ENCODE measurements around the gene SEBOX. TPM values are rescaled to one million over a fixed set of nuclear protein-coding genes. Genes with fewer than 3 reads are reported as not detected.

The SEBOX gene
- total RNA-seq, 1 experiment from 2014 or later, result not detected

GRCh38 chr17:28398280-28398981, 33.4 kb upstream of the SEBOX start:
- peaks cover 9% of the 10 kb centered on the region for H3K36me3 ChIP-seq
- H3K9me3 ChIP-seq (replicated peaks), result no peaks in the 10 kb centered on the region
- peaks cover 7% of the 10 kb centered on the region for H3K4me1 ChIP-seq
- peak in 1 of 2 experiments; percentile 40 for DNase-seq
- H3K27ac ChIP-seq, result 0 out of 2 replicates have a peak overlapping the region, but pooled peaks have one; percentile 10
- H3K27me3 ChIP-seq, result no peaks in the 10 kb centered on the region
- H3K4me3 ChIP-seq, result no peak overlapping the region

- peaks cover 7% of the 10 kb centered on the region for H3K4me1 ChIP-seq
- H3K4me3 ChIP-seq, result no peak overlapping the region
- H3K36me3 ChIP-seq, result peaks cover 11% of the 10 kb centered on the region
- H3K9me3 ChIP-seq (replicated peaks), result no peaks in the 10 kb centered on the region
- no peak for DNase-seq
- H3K27me3 ChIP-seq, result no peaks in the 10 kb centered on the region
- no peak overlapping the region for H3K27ac ChIP-seq
Observed at GRCh38 chr17:28397687-28398279, 32.8 kb upstream of the SEBOX start.

GRCh38 chr17:28397275-28397674, 32.3 kb upstream of the SEBOX start:
- no peak overlapping the region for H3K4me3 ChIP-seq
- no peak for DNase-seq
- no peak overlapping the region for H3K27ac ChIP-seq
- peaks cover 12% of the 10 kb centered on the region for H3K36me3 ChIP-seq
- H3K9me3 ChIP-seq (replicated peaks), result no peaks in the 10 kb centered on the region
- no peaks in the 10 kb centered on the region for H3K27me3 ChIP-seq
- H3K4me1 ChIP-seq, result peaks cover 7% of the 10 kb centered on the region

- H3K9me3 ChIP-seq (replicated peaks), result no peaks in the 10 kb centered on the region
- peaks cover 12% of the 10 kb centered on the region for H3K36me3 ChIP-seq
- H3K4me3 ChIP-seq, result no peak overlapping the region
- peaks cover 7% of the 10 kb centered on the region for H3K4me1 ChIP-seq
- H3K27ac ChIP-seq, result no peak overlapping the region
- no peaks in the 10 kb centered on the region for H3K27me3 ChIP-seq
- DNase-seq, result no peak
Observed at GRCh38 chr17:28396635-28397239, 31.7 kb upstream of the SEBOX start.

GRCh38 chr17:28395968-28396367, 31.0 kb upstream of the SEBOX start:
- H3K36me3 ChIP-seq, result peaks cover 17% of the 10 kb centered on the region
- no peak for DNase-seq
- peaks cover 7% of the 10 kb centered on the region for H3K4me1 ChIP-seq
- H3K4me3 ChIP-seq, result no peak overlapping the region
- H3K27ac ChIP-seq, result no peak overlapping the region
- no peaks in the 10 kb centered on the region for H3K27me3 ChIP-seq
- H3K9me3 ChIP-seq (replicated peaks), result no peaks in the 10 kb centered on the region

- H3K4me1 ChIP-seq, result peaks cover 7% of the 10 kb centered on the region
- H3K27ac ChIP-seq, result no peak overlapping the region
- H3K27me3 ChIP-seq, result no peaks in the 10 kb centered on the region
- H3K9me3 ChIP-seq (replicated peaks), result no peaks in the 10 kb centered on the region
- H3K4me3 ChIP-seq, result no peak overlapping the region
- DNase-seq, result no peak
- peaks cover 22% of the 10 kb centered on the region for H3K36me3 ChIP-seq
Observed at GRCh38 chr17:28395426-28395825, 30.4 kb upstream of the SEBOX start.

GRCh38 chr17:28394337-28395116, 29.5 kb upstream of the SEBOX start:
- Histone ChIP-seq H3K4me1 (peaks cover 7% of the 10 kb centered on the region), H3K9me3 (replicated peaks) (no peaks in the 10 kb centered on the region), H3K36me3 (peaks cover 28% of the 10 kb centered on the region), H3K27me3 (no peaks in the 10 kb centered on the region), H3K4me3 (no peak overlapping the region), H3K27ac (no peak overlapping the region)
- no peak for DNase-seq

- Histone ChIP-seq H3K4me3 (no peak overlapping the region), H3K9me3 (replicated peaks) (no peaks in the 10 kb centered on the region), H3K27me3 (no peaks in the 10 kb centered on the region), H3K36me3 (peaks cover 36% of the 10 kb centered on the region), H3K27ac (no peak overlapping the region), H3K4me1 (no peaks in the 10 kb centered on the region)
- DNase-seq, result no peak
Observed at GRCh38 chr17:28392491-28392890, 27.5 kb upstream of the SEBOX start.

- no peaks in the 10 kb centered on the region for H3K27me3 ChIP-seq
- no peak overlapping the region for H3K4me3 ChIP-seq
- H3K9me3 ChIP-seq (replicated peaks), result no peaks in the 10 kb centered on the region
- peaks cover 37% of the 10 kb centered on the region for H3K36me3 ChIP-seq
- H3K4me1 ChIP-seq, result no peaks in the 10 kb centered on the region
- no peak for DNase-seq
- no peak overlapping the region for H3K27ac ChIP-seq
Observed at GRCh38 chr17:28391401-28391800, 26.4 kb upstream of the SEBOX start.

- no peaks in the 10 kb centered on the region for H3K4me1 ChIP-seq
Observed at GRCh38 chr17:28390984-28391383, 26.0 kb upstream of the SEBOX start.

GRCh38 chr17:28390563-28390962, 25.6 kb upstream of the SEBOX start:
- no peak for DNase-seq
- peaks cover 37% of the 10 kb centered on the region for H3K36me3 ChIP-seq
- H3K4me3 ChIP-seq, result no peak overlapping the region
- no peaks in the 10 kb centered on the region for H3K4me1 ChIP-seq
- H3K9me3 ChIP-seq (replicated peaks), result no peaks in the 10 kb centered on the region
- H3K27ac ChIP-seq, result no peak overlapping the region
- no peaks in the 10 kb centered on the region for H3K27me3 ChIP-seq

More at GRCh38 chr17:28390984-28391383, 26.0 kb upstream of the SEBOX start:
- Histone ChIP-seq H3K4me3 (no peak overlapping the region), H3K27ac (no peak overlapping the region), H3K9me3 (replicated peaks) (no peaks in the 10 kb centered on the region), H3K36me3 (peaks cover 38% of the 10 kb centered on the region), H3K27me3 (no peaks in the 10 kb centered on the region)
- no peak for DNase-seq

- peaks cover 33% of the 10 kb centered on the region for H3K36me3 ChIP-seq
- DNase-seq, result no peak
- no peaks in the 10 kb centered on the region for H3K4me1 ChIP-seq
- H3K9me3 ChIP-seq (replicated peaks), result no peaks in the 10 kb centered on the region
- H3K27ac ChIP-seq, result no peak overlapping the region
- H3K4me3 ChIP-seq, result no peak overlapping the region
- H3K27me3 ChIP-seq, result no peaks in the 10 kb centered on the region
Observed at GRCh38 chr17:28390141-28390540, 25.1 kb upstream of the SEBOX start.

GRCh38 chr17:28388106-28388505, 23.1 kb upstream of the SEBOX start:
- Histone ChIP-seq H3K9me3 (replicated peaks) (no peaks in the 10 kb centered on the region), H3K27me3 (no peaks in the 10 kb centered on the region), H3K36me3 (peaks cover 29% of the 10 kb centered on the region), H3K27ac (no peak overlapping the region), H3K4me1 (no peaks in the 10 kb centered on the region), H3K4me3 (no peak overlapping the region)
- no peak for DNase-seq

GRCh38 chr17:28386391-28386790, 21.4 kb upstream of the SEBOX start:
- Histone ChIP-seq H3K27me3 (no peaks in the 10 kb centered on the region), H3K4me3 (no peak overlapping the region), H3K4me1 (no peaks in the 10 kb centered on the region), H3K36me3 (peaks cover 27% of the 10 kb centered on the region), H3K27ac (no peak overlapping the region), H3K9me3 (replicated peaks) (no peaks in the 10 kb centered on the region)
- no peak for DNase-seq

GRCh38 chr17:28385406-28385805, 20.4 kb upstream of the SEBOX start:
- no peaks in the 10 kb centered on the region for H3K27me3 ChIP-seq
- no peak overlapping the region for H3K4me3 ChIP-seq
- H3K36me3 ChIP-seq, result peaks cover 17% of the 10 kb centered on the region
- DNase-seq, result no peak
- no peaks in the 10 kb centered on the region for H3K4me1 ChIP-seq
- no peaks in the 10 kb centered on the region for H3K9me3 ChIP-seq (replicated peaks)
- no peak overlapping the region for H3K27ac ChIP-seq
